Natural killer cell (primary cell): ENCODE data around the gene P2RX3. TPM values are rescaled to one million over a fixed set of nuclear protein-coding genes. Genes with fewer than 3 reads are reported as not detected.

ENCODE experiments used
- ATAC-seq, 3 donors: fragments of 150-1000 bp in 2 of 3; fragments of 200-7000 bp in 1 of 3; cut with Tn5 transposase; 1 replicate in 1 of 3; 2 replicates in 2 of 3; pipeline ENCODE4 v1.10.0; 2021; ENCODE audit warnings: mild to moderate bottlenecking in 2 of 3, moderate library complexity in 2 of 3
- DNase-seq, 2 donors: peaks; one replicate each; pipeline versions ENCODE4 v3.0.0 to v3.0.0-alpha.2; 2013 to 2021; ENCODE audit warnings: mixed read lengths in 1 of 2
- H3K27ac ChIP-seq: one replicate; pipeline ENCODE4 v1.5.1; 2013; ENCODE audit warnings: mild to moderate bottlenecking, low read length
- H3K27me3 ChIP-seq: one replicate; pipeline ENCODE4 v1.6.1; 2013; ENCODE audit warnings: low read length; ENCODE audit not compliant: control insufficient read depth, insufficient read depth
- H3K36me3 ChIP-seq: one replicate; pipeline ENCODE4 v1.6.1; 2013; ENCODE audit warnings: low read length; ENCODE audit not compliant: control insufficient read depth, insufficient read depth
- H3K4me1 ChIP-seq: one replicate; pipeline ENCODE4 v1.6.1; 2013; ENCODE audit warnings: low read length; ENCODE audit not compliant: control insufficient read depth, insufficient read depth
- H3K4me3 ChIP-seq: one replicate; pipeline ENCODE4 v1.5.1; 2013; ENCODE audit warnings: low read length
- H3K9me3 ChIP-seq: one replicate; pipeline ENCODE4 v1.6.1; 2013; ENCODE audit warnings: low read length; ENCODE audit not compliant: control insufficient read depth, insufficient read depth
- H3K27ac Mint-ChIP-seq, 2 donors: one replicate each; pipeline ENCODE4 v1.8.0; 2022; ENCODE audit warnings: mild to moderate bottlenecking in 2 of 2, mixed read lengths in 2 of 2, moderate library complexity in 1 of 2
- H3K27me3 Mint-ChIP-seq, 2 donors: one replicate each; pipeline ENCODE4 v1.8.0; 2022; ENCODE audit warnings: low read depth in 2 of 2, mixed read lengths in 2 of 2
- H3K36me3 Mint-ChIP-seq: one replicate; pipeline ENCODE4 v1.8.0; 2022; ENCODE audit warnings: mixed read lengths
- H3K4me1 Mint-ChIP-seq, 2 donors: one replicate each; pipeline ENCODE4 v1.8.0; 2022; ENCODE audit warnings: mixed read lengths in 2 of 2
- H3K4me3 Mint-ChIP-seq: one replicate; pipeline ENCODE4 v1.8.0; 2022; ENCODE audit warnings: mild to moderate bottlenecking, moderate library complexity, mixed read lengths
- H3K9me3 Mint-ChIP-seq, 2 donors: one replicate each; pipeline ENCODE4 v1.8.0; 2022; ENCODE audit warnings: mixed read lengths in 2 of 2
- CTCF ChIP-seq: fragments of 200-600 bp; IDR thresholded peaks from one replicate; pipeline ENCODE4 v1.8.0; 2022; ENCODE audit warnings: antibody characterized with exemption
- WGBS: methylation state at CpG from one replicate; pipeline ENCODE4 v1.1.7; 2013; ENCODE audit warnings: missing lambda C conversion rate; ENCODE audit not compliant: insufficient coverage; 5-methylcytosine and 5-hydroxymethylcytosine counted together
- intact Hi-C: fragments of 100-400 bp; cut with micrococcal nuclease; formaldehyde crosslinking; loops from one replicate; pipeline ENCODE4 v1.14.2; 2022
- total RNA-seq, 4 donors: library from RNA; stranded (reverse); fragments of 120-200 nt in 1 of 4; gene quantifications; one replicate each; pipeline versions ENCODE4 v1.2.3 to v1.2.4, GENCODE V29; 2013 to 2022

Gene P2RX3
- total RNA-seq, 3 donors from 2014 or later (not counting 1 experiment from before 2014, with no cell fraction given) = not detected

GRCh38 chr11:57394203-57394965 lies 56.2 kb downstream of the P2RX3 start:
- no peaks in the 10 kb centered on the region for H3K36me3 Mint-ChIP-seq
- ATAC-seq = no peak
- no peak for TF ChIP-seq CTCF

GRCh38 chr11:57395905-57396623 lies 57.9 kb downstream of the P2RX3 start:
- Mint-ChIP-seq H3K9me3 (no peaks in the 10 kb centered on the region), H3K36me3 (no peaks in the 10 kb centered on the region), H3K4me1 (no peaks in the 10 kb centered on the region), H3K27ac (no peak overlapping the region), H3K4me3 (no peak overlapping the region), H3K27me3 (peaks cover 4 to 10% of the 10 kb centered on the region in 2 donors)
- WGBS = 91% methylated on average over 11 of the region's 11 CpGs
- DNase-seq (no peak), ATAC-seq (no peak)
- Histone ChIP-seq H3K4me3 (no peak overlapping the region), H3K27me3 (no peaks in the 10 kb centered on the region), H3K9me3 (no peaks in the 10 kb centered on the region), H3K27ac (no peak overlapping the region), H3K36me3 (no peaks in the 10 kb centered on the region), H3K4me1 (no peaks in the 10 kb centered on the region)
- intact Hi-C loops = no loop called here
- no peak for TF ChIP-seq CTCF

More at GRCh38 chr11:57394203-57394965, 56.2 kb downstream of the P2RX3 start:
- no peaks in the 10 kb centered on the region for H3K9me3 ChIP-seq
- no peaks in the 10 kb centered on the region for H3K36me3 ChIP-seq
- no peak overlapping the region for H3K4me3 Mint-ChIP-seq
- no peak for DNase-seq
- 91% methylated on average over 4 of the region's 4 CpGs for WGBS
- H3K4me3 ChIP-seq = no peak overlapping the region
- no peaks in the 10 kb centered on the region for H3K27me3 ChIP-seq
- no peak overlapping the region for H3K27ac ChIP-seq
- H3K4me1 ChIP-seq = no peaks in the 10 kb centered on the region
- no peak overlapping the region for H3K27ac Mint-ChIP-seq
- H3K4me1 Mint-ChIP-seq = no peaks in the 10 kb centered on the region
- intact Hi-C loops = no loop called here
- H3K27me3 Mint-ChIP-seq = peaks cover 8 to 26% of the 10 kb centered on the region in 2 donors
- H3K9me3 Mint-ChIP-seq = no peaks in the 10 kb centered on the region

- H3K4me1 ChIP-seq = no peaks in the 10 kb centered on the region
- Mint-ChIP-seq H3K4me1 (no peaks in the 10 kb centered on the region), H3K27me3 (peaks cover 4 to 7% of the 10 kb centered on the region in 2 donors), H3K36me3 (no peaks in the 10 kb centered on the region), H3K4me3 (no peak overlapping the region), H3K9me3 (no peaks in the 10 kb centered on the region), H3K27ac (no peak overlapping the region)
- WGBS = 78% methylated on average over 1 of the region's 2 CpGs
- H3K27me3 ChIP-seq = no peaks in the 10 kb centered on the region
- DNase-seq (no peak), ATAC-seq (no peak)
- no peaks in the 10 kb centered on the region for H3K36me3 ChIP-seq
- H3K4me3 ChIP-seq = no peak overlapping the region
- no peaks in the 10 kb centered on the region for H3K9me3 ChIP-seq
- no peak overlapping the region for H3K27ac ChIP-seq
- TF ChIP-seq CTCF = no peak
- intact Hi-C loops = no loop called here
Measured at GRCh38 chr11:57396744-57397143, 58.6 kb downstream of the P2RX3 start.
